CD4-positive, alpha-beta T cell treated with Interleukin-6 for 4 hours (primary cell): ENCODE results near the gene NTS.

Experiments used
- DNase-seq: peaks from one replicate; pipeline ENCODE4 v3.0.0-alpha.2; 2020; ENCODE audit warnings: mixed read lengths

The NTS gene

GRCh38 chr12:85923767-85924331, 49.8 kb downstream of the NTS start:
- DNase-seq, result no peak

- DNase-seq, result no peak
These were observed 53.1 kb downstream of the NTS start for GRCh38 chr12:85927166-85927565.
